Neural cell (in vitro differentiated cells): ENCODE data around the gene PACS1.

Experiments used
- POLR2AphosphoS5 ChIP-seq: IDR thresholded peaks from 2 replicates; pipeline ENCODE4 v1.6.1; 2012
- TF ChIP-seq, protein P1 (sequence below): fragments of 450-650 bp; IDR thresholded peaks from 2 replicates; pipeline ENCODE4 v1.5.1; 2014; ENCODE audit warnings: antibody characterized with exemption, mild to moderate bottlenecking, moderate library complexity; ENCODE audit not compliant: poor library complexity, severe bottlenecking

- TF ChIP-seq, protein P1, sequence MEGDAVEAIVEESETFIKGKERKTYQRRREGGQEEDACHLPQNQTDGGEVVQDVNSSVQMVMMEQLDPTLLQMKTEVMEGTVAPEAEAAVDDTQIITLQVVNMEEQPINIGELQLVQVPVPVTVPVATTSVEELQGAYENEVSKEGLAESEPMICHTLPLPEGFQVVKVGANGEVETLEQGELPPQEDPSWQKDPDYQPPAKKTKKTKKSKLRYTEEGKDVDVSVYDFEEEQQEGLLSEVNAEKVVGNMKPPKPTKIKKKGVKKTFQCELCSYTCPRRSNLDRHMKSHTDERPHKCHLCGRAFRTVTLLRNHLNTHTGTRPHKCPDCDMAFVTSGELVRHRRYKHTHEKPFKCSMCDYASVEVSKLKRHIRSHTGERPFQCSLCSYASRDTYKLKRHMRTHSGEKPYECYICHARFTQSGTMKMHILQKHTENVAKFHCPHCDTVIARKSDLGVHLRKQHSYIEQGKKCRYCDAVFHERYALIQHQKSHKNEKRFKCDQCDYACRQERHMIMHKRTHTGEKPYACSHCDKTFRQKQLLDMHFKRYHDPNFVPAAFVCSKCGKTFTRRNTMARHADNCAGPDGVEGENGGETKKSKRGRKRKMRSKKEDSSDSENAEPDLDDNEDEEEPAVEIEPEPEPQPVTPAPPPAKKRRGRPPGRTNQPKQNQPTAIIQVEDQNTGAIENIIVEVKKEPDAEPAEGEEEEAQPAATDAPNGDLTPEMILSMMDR, result no peak
- TF ChIP-seq POLR2AphosphoS5, result no peak
These were observed 13.1 kb downstream of the PACS1 start for GRCh38 chr11:66082946-66083698.
